ENCODE results near the gene SPDEF. TPM values are rescaled to one million over a fixed set of nuclear protein-coding genes. Genes with fewer than 3 reads are reported as not detected.

SPDEF gene
- total RNA-seq, 1 donor: not detected

GRCh38 chr6:34493344-34493743 is 62.8 kb downstream of the SPDEF start:
- Histone ChIP-seq H2AFZ (ENCODE audit: low read length) (no peak overlapping the region), H3K27ac (ENCODE audit: low read depth, low read length) (no peak overlapping the region), H3K4me1 (ENCODE audit: insufficient read depth, low read length) (no peaks in the 10 kb centered on the region), H3K36me3 (ENCODE audit: insufficient read depth, low read length) (no peaks in the 10 kb centered on the region), H3K9me3 (ENCODE audit: low read depth, low read length) (no peaks in the 10 kb centered on the region), H3K4me2 (ENCODE audit: insufficient read depth, low read length) (no peak overlapping the region), H3K4me3 (ENCODE audit: insufficient read depth, low read length) (no peak overlapping the region), H4K20me1 (ENCODE audit: insufficient read depth, low read length) (no peaks in the 10 kb centered on the region), H3K79me2 (ENCODE audit: insufficient read depth, low read length) (no peaks in the 10 kb centered on the region), H3K27me3 (ENCODE audit: insufficient read depth, low read length) (no peaks in the 10 kb centered on the region)
- no peak for TF ChIP-seq CTCF (IDR thresholded peaks at IDR 0.05; ENCODE audit: extremely low read depth, low read depth, low read length)
- peak; percentile 32 for DNase-seq (ENCODE audit: insufficient read length, low spot score, missing footprints)

GRCh38 chr6:34491091-34491430 is 65.1 kb downstream of the SPDEF start:
- H2AFZ ChIP-seq (ENCODE audit: low read length): no peak overlapping the region
- no peaks in the 10 kb centered on the region for H3K79me2 ChIP-seq (ENCODE audit: insufficient read depth, low read length)
- H3K4me1 ChIP-seq (ENCODE audit: insufficient read depth, low read length): no peaks in the 10 kb centered on the region
- peak; percentile 74 for DNase-seq (ENCODE audit: insufficient read length, low spot score, missing footprints)
- no peaks in the 10 kb centered on the region for H3K27me3 ChIP-seq (ENCODE audit: insufficient read depth, low read length)
- H3K27ac ChIP-seq (ENCODE audit: low read depth, low read length): no peak overlapping the region
- H3K4me2 ChIP-seq (ENCODE audit: insufficient read depth, low read length): no peak overlapping the region
- no peaks in the 10 kb centered on the region for H3K9me3 ChIP-seq (ENCODE audit: low read depth, low read length)
- H4K20me1 ChIP-seq (ENCODE audit: insufficient read depth, low read length): no peaks in the 10 kb centered on the region
- H3K36me3 ChIP-seq (ENCODE audit: insufficient read depth, low read length): no peaks in the 10 kb centered on the region
- TF ChIP-seq CTCF (IDR thresholded peaks at IDR 0.05; ENCODE audit: extremely low read depth, low read depth, low read length): no peak
- no peak overlapping the region for H3K4me3 ChIP-seq (ENCODE audit: insufficient read depth, low read length)

GRCh38 chr6:34490390-34491090 is 65.6 kb downstream of the SPDEF start:
- no peak overlapping the region for H3K27ac ChIP-seq (ENCODE audit: low read depth, low read length)
- no peak overlapping the region for H2AFZ ChIP-seq (ENCODE audit: low read length)
- H3K4me1 ChIP-seq (ENCODE audit: insufficient read depth, low read length): no peaks in the 10 kb centered on the region
- no peaks in the 10 kb centered on the region for H4K20me1 ChIP-seq (ENCODE audit: insufficient read depth, low read length)
- TF ChIP-seq CTCF (IDR thresholded peaks at IDR 0.05; ENCODE audit: extremely low read depth, low read depth, low read length): no peak
- H3K27me3 ChIP-seq (ENCODE audit: insufficient read depth, low read length): no peaks in the 10 kb centered on the region
- H3K36me3 ChIP-seq (ENCODE audit: insufficient read depth, low read length): no peaks in the 10 kb centered on the region
- H3K4me3 ChIP-seq (ENCODE audit: insufficient read depth, low read length): no peak overlapping the region
- H3K79me2 ChIP-seq (ENCODE audit: insufficient read depth, low read length): no peaks in the 10 kb centered on the region
- H3K4me2 ChIP-seq (ENCODE audit: insufficient read depth, low read length): no peak overlapping the region
- no peaks in the 10 kb centered on the region for H3K9me3 ChIP-seq (ENCODE audit: low read depth, low read length)
- no peak for DNase-seq (ENCODE audit: insufficient read length, low spot score, missing footprints)

GRCh38 chr6:34489207-34489805 is 66.8 kb downstream of the SPDEF start:
- Histone ChIP-seq H3K4me2 (ENCODE audit: insufficient read depth, low read length) (no peak overlapping the region), H4K20me1 (ENCODE audit: insufficient read depth, low read length) (no peaks in the 10 kb centered on the region), H3K4me1 (ENCODE audit: insufficient read depth, low read length) (no peaks in the 10 kb centered on the region), H3K27me3 (ENCODE audit: insufficient read depth, low read length) (no peaks in the 10 kb centered on the region), H3K36me3 (ENCODE audit: insufficient read depth, low read length) (no peaks in the 10 kb centered on the region), H2AFZ (ENCODE audit: low read length) (no peak overlapping the region), H3K27ac (ENCODE audit: low read depth, low read length) (no peak overlapping the region), H3K4me3 (ENCODE audit: insufficient read depth, low read length) (no peak overlapping the region), H3K79me2 (ENCODE audit: insufficient read depth, low read length) (no peaks in the 10 kb centered on the region), H3K9me3 (ENCODE audit: low read depth, low read length) (no peaks in the 10 kb centered on the region)
- no peak for TF ChIP-seq CTCF (IDR thresholded peaks at IDR 0.05; ENCODE audit: extremely low read depth, low read depth, low read length)
- no peak for DNase-seq (ENCODE audit: insufficient read length, low spot score, missing footprints)

Other genes with a start within 250 kb of the SPDEF start
- gene NUDT3, start 163.7 kb downstream of the SPDEF start, total RNA-seq: 37.6 and 42.4 TPM in 2 replicates
- 1,993 and 2,228 TPM in 2 replicates for gene RPS10, start 130.3 kb downstream of the SPDEF start, total RNA-seq
- not detected in 2 replicates for gene PACSIN1, start 90.3 kb downstream of the SPDEF start, total RNA-seq
- gene ILRUN, start 140.4 kb upstream of the SPDEF start, total RNA-seq: 38.0 and 38.3 TPM in 2 replicates
- 50.7 and 56.5 TPM in 2 replicates for gene SNRPC, start 201.2 kb upstream of the SPDEF start, total RNA-seq
- gene BLTP3A, start 235.8 kb upstream of the SPDEF start, total RNA-seq: 9.7 and 13.0 TPM in 2 replicates

Measured in osteoblast (primary cell).